Measurements from ENCODE around the gene SLC37A1.

DNA sequence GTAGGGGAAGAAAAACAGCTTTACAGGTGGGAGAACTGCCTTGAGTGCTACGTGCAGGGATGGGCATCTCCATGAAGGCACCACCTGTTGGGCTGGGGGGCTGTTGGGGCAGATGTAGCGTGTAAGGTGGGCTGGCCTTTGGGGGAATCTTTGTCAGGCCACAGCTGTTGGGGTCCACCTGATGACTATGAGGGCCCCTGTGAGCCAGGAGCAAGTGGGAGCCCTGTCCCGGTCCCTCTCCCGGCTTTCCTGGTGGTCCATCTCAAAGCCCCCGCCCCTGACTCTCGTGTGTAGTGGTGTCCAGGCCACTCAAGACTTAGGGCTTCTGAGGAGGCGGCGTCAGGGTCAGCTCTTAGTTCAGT, 13.5 kb downstream of the SLC37A1 start:
- no peak for TF ChIP-seq EZH2 (IDR thresholded peaks at IDR 0.05; ENCODE audit: borderline replicate concordance, low read length)
- TF ChIP-seq, protein P1, sequence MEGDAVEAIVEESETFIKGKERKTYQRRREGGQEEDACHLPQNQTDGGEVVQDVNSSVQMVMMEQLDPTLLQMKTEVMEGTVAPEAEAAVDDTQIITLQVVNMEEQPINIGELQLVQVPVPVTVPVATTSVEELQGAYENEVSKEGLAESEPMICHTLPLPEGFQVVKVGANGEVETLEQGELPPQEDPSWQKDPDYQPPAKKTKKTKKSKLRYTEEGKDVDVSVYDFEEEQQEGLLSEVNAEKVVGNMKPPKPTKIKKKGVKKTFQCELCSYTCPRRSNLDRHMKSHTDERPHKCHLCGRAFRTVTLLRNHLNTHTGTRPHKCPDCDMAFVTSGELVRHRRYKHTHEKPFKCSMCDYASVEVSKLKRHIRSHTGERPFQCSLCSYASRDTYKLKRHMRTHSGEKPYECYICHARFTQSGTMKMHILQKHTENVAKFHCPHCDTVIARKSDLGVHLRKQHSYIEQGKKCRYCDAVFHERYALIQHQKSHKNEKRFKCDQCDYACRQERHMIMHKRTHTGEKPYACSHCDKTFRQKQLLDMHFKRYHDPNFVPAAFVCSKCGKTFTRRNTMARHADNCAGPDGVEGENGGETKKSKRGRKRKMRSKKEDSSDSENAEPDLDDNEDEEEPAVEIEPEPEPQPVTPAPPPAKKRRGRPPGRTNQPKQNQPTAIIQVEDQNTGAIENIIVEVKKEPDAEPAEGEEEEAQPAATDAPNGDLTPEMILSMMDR (conservative IDR thresholded peaks at IDR 0.05 in 1 of 2, IDR thresholded peaks at IDR 0.05 in 1 of 2; ENCODE audit: extremely low read depth in 1 of 2, insufficient read depth in 1 of 2, low read depth in 1 of 2, low read length in 2 of 2) = no peak
